Esophagus mucosa (tissue), 1 donor: ENCODE data around the gene ANKRD1. TPM values are rescaled to one million over a fixed set of nuclear protein-coding genes. Genes with fewer than 3 reads are reported as not detected.

Experiments
- ATAC-seq: fragments of 200-7000 bp; cut with Tn5 transposase; one replicate; pipeline ENCODE4 v1.9.1; 2020
- total RNA-seq: library from RNA; stranded (reverse); gene quantifications from one replicate; pipeline ENCODE4 v1.2.4, GENCODE V29; 2023
- donor health status: DM: yes; HTN: yes; CAD: no.

ANKRD1 gene
- total RNA-seq, 1 donor from 2014 or later = 0.24 TPM

GRCh38 chr10:90935581-90936275 lies 14.8 kb upstream of the ANKRD1 start:
- ATAC-seq = no peak

- ATAC-seq = peak; percentile 28
Observed at GRCh38 chr10:90930971-90931871, 10.3 kb upstream of the ANKRD1 start.

GRCh38 chr10:90930070-90930837 lies 9.4 kb upstream of the ANKRD1 start:
- ATAC-seq = no peak

- ATAC-seq = no peak
Observed at GRCh38 chr10:90929179-90929578, 8.3 kb upstream of the ANKRD1 start.

- ATAC-seq = no peak
Observed at GRCh38 chr10:90927293-90927692, 6.4 kb upstream of the ANKRD1 start.

- no peak for ATAC-seq
Observed at GRCh38 chr10:90925079-90926029, 4.5 kb upstream of the ANKRD1 start.

- ATAC-seq = no peak
Observed at GRCh38 chr10:90924552-90924951, 3.7 kb upstream of the ANKRD1 start.

- no peak for ATAC-seq
Observed at GRCh38 chr10:90923111-90923731, 2.3 kb upstream of the ANKRD1 start.

- ATAC-seq = no peak
Observed at GRCh38 chr10:90921906-90922305, 1.0 kb upstream of the ANKRD1 start.

GRCh38 chr10:90919683-90920574 lies 958 bp downstream of the ANKRD1 start:
- no peak for ATAC-seq

- no peak for ATAC-seq
Observed at GRCh38 chr10:90917968-90918318, 2.9 kb downstream of the ANKRD1 start.

GRCh38 chr10:90917238-90917967 lies 3.5 kb downstream of the ANKRD1 start:
- no peak for ATAC-seq

GRCh38 chr10:90916392-90917237 lies 4.3 kb downstream of the ANKRD1 start:
- ATAC-seq = no peak

GRCh38 chr10:90915766-90916075 lies 5.2 kb downstream of the ANKRD1 start:
- no peak for ATAC-seq

GRCh38 chr10:90914992-90915765 lies 5.7 kb downstream of the ANKRD1 start:
- ATAC-seq = no peak

GRCh38 chr10:90913774-90914420 lies 7.0 kb downstream of the ANKRD1 start:
- ATAC-seq = no peak

GRCh38 chr10:90912854-90913479 lies 7.9 kb downstream of the ANKRD1 start:
- no peak for ATAC-seq
